Gastrocnemius medialis (tissue), 4 donors: ENCODE data around the gene CNNM4.

Experiments
- CTCF ChIP-seq, 5 experiments: fragments of 450-650 bp in 3 of 5; fragments of 200-600 bp in 2 of 5; sonication (generic) in 2 of 5; IDR thresholded peaks in 4 of 5; conservative IDR thresholded peaks in 1 of 5; 1 replicate in 4 of 5; 2 replicates in 1 of 5; pipeline ENCODE4 v1.5.1; 2016 to 2019; ENCODE audit warnings: antibody characterized with exemption in 5 of 5, mild to moderate bottlenecking in 3 of 5, moderate library complexity in 3 of 5
- POLR2A ChIP-seq, 2 donors: fragments of 450-650 bp; IDR thresholded peaks; one replicate each; pipeline ENCODE4 v1.6.1; 2017; ENCODE audit warnings: antibody characterized with exemption in 2 of 2, mild to moderate bottlenecking in 2 of 2, moderate library complexity in 2 of 2

DNA sequence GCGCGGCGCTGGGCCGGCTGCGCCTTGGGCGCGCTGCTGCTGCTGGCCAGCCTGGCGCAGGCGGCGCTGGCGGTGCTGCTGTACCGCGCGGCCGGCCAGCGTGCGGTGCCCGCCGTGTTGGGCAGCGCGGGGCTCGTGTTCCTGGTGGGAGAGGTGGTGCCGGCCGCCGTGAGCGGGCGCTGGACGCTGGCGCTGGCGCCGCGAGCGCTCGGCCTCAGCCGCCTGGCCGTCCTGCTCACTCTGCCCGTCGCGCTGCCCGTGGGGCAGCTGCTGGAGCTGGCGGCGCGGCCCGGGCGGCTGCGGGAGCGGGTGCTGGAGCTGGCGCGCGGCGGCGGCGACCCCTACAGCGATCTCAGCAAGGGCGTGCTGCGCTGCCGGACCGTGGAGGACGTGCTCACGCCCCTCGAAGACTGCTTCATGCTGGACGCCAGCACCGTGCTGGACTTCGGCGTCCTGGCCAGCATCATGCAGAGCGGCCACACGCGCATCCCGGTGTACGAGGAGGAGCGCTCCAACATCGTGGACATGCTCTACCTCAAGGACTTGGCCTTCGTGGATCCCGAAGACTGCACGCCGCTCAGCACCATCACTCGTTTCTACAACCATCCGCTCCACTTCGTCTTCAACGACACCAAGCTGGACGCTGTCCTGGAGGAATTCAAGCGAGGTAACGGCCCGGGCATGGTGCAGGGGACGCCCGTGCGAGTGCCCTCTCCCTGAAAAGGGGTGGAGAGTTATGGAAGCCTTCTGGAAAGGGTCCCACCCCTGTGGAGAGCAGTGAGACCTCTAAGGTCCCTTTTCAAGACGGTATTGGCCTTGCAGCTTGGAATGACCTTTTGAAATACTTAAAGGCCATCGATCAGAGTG, 56.4 kb downstream of the CNNM4 start:
- TF ChIP-seq POLR2A (IDR thresholded peaks at IDR 0.05): no peak
- no peak for TF ChIP-seq CTCF (IDR thresholded peaks at IDR 0.05 in 4 of 5, conservative IDR thresholded peaks at IDR 0.05 in 1 of 5)
